SK-N-SH (cell line): ENCODE results near the gene PAPPA2. TPM values are rescaled to one million over a fixed set of nuclear protein-coding genes. Genes with fewer than 3 reads are reported as not detected.
A peak's percentile ranks its signal among the peaks of the same experiment; 100 is the strongest.

Experiments used
- CTCF ChIA-PET: fragments of 300-600, 350-600 bp; formaldehyde crosslinking; extraction: SDS; loops from one replicate; lab custom pipeline; 2021; lab: Yijun Ruan, JAX
- POLR2A ChIA-PET: fragments of 350-600 bp; sonication (Branson Sonifier 250); formaldehyde crosslinking; extraction: SDS; loops from one replicate; lab custom pipeline; 2020; ENCODE audit warnings: antibody characterized with exemption, inconsistent platforms; lab: Yijun Ruan, JAX
- DNase-seq: peaks from one replicate; pipeline ENCODE4 v3.0.0; 2012
- H2AFZ ChIP-seq: fragments of 200-600 bp; sonication (generic); 2 replicates; pipeline ENCODE4 v1.8.1; 2016; ENCODE audit warnings: antibody characterized with exemption, mild to moderate bottlenecking, low read depth
- H3F3A ChIP-seq: fragments of 200-600 bp; sonication (generic); replicated peaks from 2 replicates; pipeline ENCODE3; 2016; ENCODE audit warnings: antibody characterized with exemption, mild to moderate bottlenecking; ENCODE audit not compliant: insufficient read depth
- H3K27ac ChIP-seq, 2 experiments: fragments of 200-500 bp in 1 of 2; fragments of 200-600 bp in 1 of 2; sonication (Bioruptor generic) in 1 of 2; sonication (generic), shearing (Covaris generic) in 1 of 2; 2 replicates each; pipeline versions ENCODE4 v1.5.1 to v1.6.1; 2014 to 2016; ENCODE audit warnings: low read depth in 2 of 2, inconsistent platforms in 1 of 2, low read length in 1 of 2, mild to moderate bottlenecking in 1 of 2, mixed read lengths in 1 of 2
- H3K27me3 ChIP-seq: fragments of 200-600 bp; sonication (generic), shearing (Covaris generic); 2 replicates; pipeline ENCODE4 v1.6.1; 2016; ENCODE audit warnings: mixed run types; ENCODE audit not compliant: insufficient read depth
- H3K36me3 ChIP-seq, 2 experiments: fragments of 200-500 bp in 1 of 2; fragments of 200-600 bp in 1 of 2; sonication (Bioruptor generic) in 1 of 2; sonication (generic) in 1 of 2; replicated peaks in 1 of 2; 2 replicates each; pipeline versions ENCODE3 to v1.5.1; 2014 to 2016; ENCODE audit warnings: low read length in 1 of 2, mild to moderate bottlenecking in 1 of 2; ENCODE audit not compliant: insufficient read depth in 2 of 2, control insufficient read depth in 1 of 2
- H3K4me1 ChIP-seq, 2 experiments: fragments of 200-500 bp in 1 of 2; fragments of 200-600 bp in 1 of 2; sonication (Bioruptor generic) in 1 of 2; sonication (generic), shearing (Covaris generic) in 1 of 2; 2 replicates each; pipeline versions ENCODE4 v1.5.1 to v1.6.1; 2014 to 2016; ENCODE audit warnings: low read depth in 1 of 2, low read length in 1 of 2, mixed run types in 1 of 2; ENCODE audit not compliant: insufficient read depth in 2 of 2, control insufficient read depth in 1 of 2
- H3K4me2 ChIP-seq: fragments of 200-600 bp; sonication (generic), shearing (Covaris generic); 2 replicates; pipeline ENCODE4 v1.6.1; 2017; ENCODE audit warnings: mixed run types
- H3K4me3 ChIP-seq, 2 experiments: fragments of 200-500 bp in 1 of 2; fragments of 200-600 bp in 1 of 2; sonication (Bioruptor generic) in 1 of 2; sonication (generic), shearing (Covaris generic) in 1 of 2; 2 replicates each; pipeline versions ENCODE4 v1.5.1 to v1.8.1; 2014 to 2016; ENCODE audit warnings: low read depth in 2 of 2, inconsistent platforms in 1 of 2, low read length in 1 of 2, mild to moderate bottlenecking in 1 of 2, mixed read lengths in 1 of 2, moderate library complexity in 1 of 2
- H3K79me2 ChIP-seq: fragments of 200-600 bp; sonication (generic); 2 replicates; pipeline ENCODE4 v1.8.1; 2017; ENCODE audit warnings: mild to moderate bottlenecking; ENCODE audit not compliant: insufficient read depth
- H3K9ac ChIP-seq: fragments of 200-600 bp; sonication (generic); 2 replicates; pipeline ENCODE4 v1.6.1; 2017; ENCODE audit warnings: mixed run types
- H3K9me2 ChIP-seq: fragments of 200-600 bp; sonication (generic); 2 replicates; pipeline ENCODE4 v1.6.1; 2017; ENCODE audit warnings: mixed run types
- H3K9me3 ChIP-seq: fragments of 200-600 bp; sonication (generic); 2 replicates; pipeline ENCODE4 v1.6.1; 2017; ENCODE audit warnings: mixed run types, mild to moderate bottlenecking, moderate library complexity
- H4K20me1 ChIP-seq: fragments of 200-600 bp; sonication (generic); 2 replicates; pipeline ENCODE4 v1.6.1; 2017; ENCODE audit warnings: mild to moderate bottlenecking, mixed run types; ENCODE audit not compliant: insufficient read depth
- CHD2 ChIP-seq: fragments of 150-350 bp; IDR thresholded peaks from 2 replicates; pipeline ENCODE4 v1.6.1; 2018; ENCODE audit warnings: low read length; ENCODE audit not compliant: partially characterized antibody
- EP300 ChIP-seq, 2 experiments: IDR thresholded peaks; 2 replicates each; pipeline versions ENCODE4 v1.4.0 to v1.6.1; 2012; ENCODE audit warnings: borderline replicate concordance in 1 of 2, low read depth in 1 of 2, low read length in 1 of 2
- EZH2phosphoT487 ChIP-seq: fragments of 200-600 bp; sonication (generic); IDR thresholded peaks from 2 replicates; pipeline ENCODE4 v1.6.1; 2017; ENCODE audit warnings: low read depth, mixed run types, mild to moderate bottlenecking, antibody characterized with exemption, moderate library complexity, borderline replicate concordance
- FOXJ3 ChIP-seq: sonication (generic); formaldehyde crosslinking; IDR thresholded peaks from 2 replicates; pipeline ENCODE4 v1.5.1; 2020; ENCODE audit warnings: mild to moderate bottlenecking, missing genetic modification reagents
- FOXM1 ChIP-seq: IDR thresholded peaks from 2 replicates; pipeline ENCODE4 v1.4.0; 2012; ENCODE audit warnings: low read depth, mild to moderate bottlenecking
- GATA2 ChIP-seq: sonication (generic); formaldehyde crosslinking; IDR thresholded peaks from 2 replicates; pipeline ENCODE4 v1.5.0; 2020; ENCODE audit warnings: mild to moderate bottlenecking, missing genetic modification reagents
- MXI1 ChIP-seq: IDR thresholded peaks from 2 replicates; pipeline ENCODE4 v1.6.1; 2012; ENCODE audit warnings: mild to moderate bottlenecking, low read depth, low read length, improper control_type of control experiment
- PBX3 ChIP-seq: IDR thresholded peaks from 2 replicates; pipeline ENCODE4; 2012
- RAD21 ChIP-seq: IDR thresholded peaks from 2 replicates; pipeline ENCODE4 v1.6.1; 2012; ENCODE audit warnings: mild to moderate bottlenecking, low read length
- RCOR1 ChIP-seq: fragments of 150-350 bp; IDR thresholded peaks from 2 replicates; pipeline ENCODE4 v1.6.1; 2017; ENCODE audit warnings: antibody characterized with exemption, low read length
- TCF12 ChIP-seq: IDR thresholded peaks from 2 replicates; pipeline ENCODE4 v1.4.0; 2012
- USF2 ChIP-seq: fragments of 150-350 bp; IDR thresholded peaks from 2 replicates; pipeline ENCODE4 v1.6.1; 2017; ENCODE audit warnings: antibody characterized with exemption, low read length, low read depth, borderline replicate concordance
- ZBTB33 ChIP-seq: IDR thresholded peaks from 2 replicates; pipeline ENCODE4 v1.4.0; 2012; ENCODE audit warnings: low read depth, borderline replicate concordance
- WGBS: methylation state at CpG from one replicate; pipeline ENCODE4 v1.1.6; 2017; ENCODE audit warnings: low lambda C conversion rate; 5-methylcytosine and 5-hydroxymethylcytosine counted together
- polyA plus RNA-seq, 3 experiments: library from polyadenylated mRNA; depleted of rRNA; stranded (reverse); fragments of >200 nt; gene quantifications; 2 replicates each; pipeline ENCODE4 v1.2.3, GENCODE V29; 2012

The PAPPA2 gene
- polyA plus RNA-seq, 1 of the 3 experiments (the other 2 are of a cell fraction), result 0.02 TPM

- H3K9me3 ChIP-seq, result no peaks in the 10 kb centered on the region
- H2AFZ ChIP-seq, result no peak overlapping the region
- H3K4me3 ChIP-seq, result no peak overlapping the region
- H3F3A ChIP-seq, result no peaks in the 10 kb centered on the region
- H3K9me2 ChIP-seq, result no peaks in the 10 kb centered on the region
- POLR2A ChIA-PET, result interaction anchor here (1.2 kb wide), 1 partner anchor 80 kb away, joined by 5 read pairs; no protein-coding TSS in a partner anchor
- no peak overlapping the region for H3K4me2 ChIP-seq
- no peak overlapping the region for H3K27ac ChIP-seq
- TF ChIP-seq RCOR1, result peak; percentile 74
- peak; percentile 48; the same call in 1 of the 2 replicates for TF ChIP-seq PBX3
- TF ChIP-seq CHD2, result peak; percentile 87
- TF ChIP-seq RAD21, result peak; percentile 32; the same call in 1 of the 2 replicates
- no peak for TF ChIP-seq EZH2phosphoT487
- TF ChIP-seq TCF12, result no peak
- TF ChIP-seq GATA2 (CRISPR knock-in tag), result peak; percentile 68; the same call in 1 of the 2 replicates
- peak; percentile 87 for TF ChIP-seq FOXJ3 (CRISPR knock-in tag)
- TF ChIP-seq EP300 (IDR thresholded peaks at IDR 0.05; ENCODE audit: borderline replicate concordance in 1 of 2, low read depth in 1 of 2, low read length in 1 of 2), result peak in 1 of 2 experiments; percentile 90; a peak in 2 of 4 replicates
- no peak for TF ChIP-seq USF2
- peak; percentile 76; the same call in 1 of the 2 replicates for TF ChIP-seq MXI1
- TF ChIP-seq ZBTB33, result no peak
- TF ChIP-seq FOXM1, result no peak
- TF ChIP-seq, all 33 proteins: peak for 8
- Histone ChIP-seq H4K20me1 (no peaks in the 10 kb centered on the region), H3K79me2 (no peaks in the 10 kb centered on the region), H3K27me3 (no peaks in the 10 kb centered on the region), H3K36me3 (no peaks in the 10 kb centered on the region), H3K9ac (no peak overlapping the region), H3K4me1 (peaks cover 0 to 23% of the 10 kb centered on the region in 2 experiments; a peak in 1 of 4 replicates)
- DNase-seq, result peak; percentile 55
- WGBS, result 19% methylated on average over 4 of the region's 4 CpGs
- CTCF ChIA-PET, result interaction anchor here (0.6 to 7.6 kb wide), 23 partner anchors 9 to 1537 kb away, joined by 3 to 109 read pairs (median 5); no protein-coding TSS in a partner anchor
These were observed 229.5 kb downstream of the PAPPA2 start for GRCh38 chr1:176692431-176692830.
